SH-SY5Y (cell line): Measurements from ENCODE around the gene SPRED3.

ENCODE experiments used
- GATA2 ChIP-seq: IDR thresholded peaks from 2 replicates; pipeline ENCODE4 v1.6.1; 2011; ENCODE audit warnings: mild to moderate bottlenecking, low read depth, low read length
- GATA3 ChIP-seq: IDR thresholded peaks from 2 replicates; pipeline ENCODE4 v1.6.1; 2011; ENCODE audit warnings: low read depth, mild to moderate bottlenecking, low read length, moderate library complexity

DNA sequence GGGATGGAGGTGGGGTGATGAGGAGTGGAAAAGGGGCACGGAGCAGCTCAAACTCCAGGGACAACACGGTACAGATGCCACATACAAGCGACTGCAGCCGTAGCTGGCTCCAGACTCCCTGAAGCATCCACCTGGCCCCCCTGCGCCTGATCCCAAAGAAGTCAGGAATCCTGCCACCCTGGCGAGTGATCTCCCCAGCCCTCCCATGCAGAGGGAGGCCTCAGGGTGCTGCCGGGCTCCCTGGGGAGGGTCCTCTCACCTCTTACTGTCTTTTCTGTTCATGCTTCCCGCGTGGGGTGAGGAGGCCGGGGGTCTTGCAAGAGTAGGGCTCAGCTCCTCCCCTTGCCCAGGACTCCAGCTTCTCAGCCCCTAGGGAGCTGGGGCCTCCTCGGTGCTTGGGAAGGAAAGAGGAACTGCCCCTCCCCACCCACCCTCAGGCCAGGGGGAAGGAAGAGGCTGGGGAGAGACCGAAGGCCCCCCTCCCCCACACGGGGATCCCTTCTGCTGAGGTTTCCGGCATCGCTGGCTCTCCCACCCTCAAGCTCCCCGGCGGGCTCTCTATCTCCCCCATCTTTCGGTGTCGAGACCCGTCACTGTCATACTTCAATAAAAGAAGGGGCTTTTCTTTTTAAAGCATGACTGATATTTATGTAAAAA lies 37.4 kb downstream of the SPRED3 start, which contains the start of gene RASGRP4:
- no peak for TF ChIP-seq GATA2
- no peak for TF ChIP-seq GATA3
